Measurements from ENCODE around the gene ZNF343. TPM values are rescaled to one million over a fixed set of nuclear protein-coding genes. Genes with fewer than 3 reads are reported as not detected.
"Not testable (repeated sequence)": the region's sequence is repeated elsewhere in the genome, so short reads cannot be mapped to it uniquely, and the experiment has no call there.

The ZNF343 gene
- total and polyA plus RNA-seq, 2 experiments from 2014 or later: 6.5 to 13.0 TPM

DNA sequence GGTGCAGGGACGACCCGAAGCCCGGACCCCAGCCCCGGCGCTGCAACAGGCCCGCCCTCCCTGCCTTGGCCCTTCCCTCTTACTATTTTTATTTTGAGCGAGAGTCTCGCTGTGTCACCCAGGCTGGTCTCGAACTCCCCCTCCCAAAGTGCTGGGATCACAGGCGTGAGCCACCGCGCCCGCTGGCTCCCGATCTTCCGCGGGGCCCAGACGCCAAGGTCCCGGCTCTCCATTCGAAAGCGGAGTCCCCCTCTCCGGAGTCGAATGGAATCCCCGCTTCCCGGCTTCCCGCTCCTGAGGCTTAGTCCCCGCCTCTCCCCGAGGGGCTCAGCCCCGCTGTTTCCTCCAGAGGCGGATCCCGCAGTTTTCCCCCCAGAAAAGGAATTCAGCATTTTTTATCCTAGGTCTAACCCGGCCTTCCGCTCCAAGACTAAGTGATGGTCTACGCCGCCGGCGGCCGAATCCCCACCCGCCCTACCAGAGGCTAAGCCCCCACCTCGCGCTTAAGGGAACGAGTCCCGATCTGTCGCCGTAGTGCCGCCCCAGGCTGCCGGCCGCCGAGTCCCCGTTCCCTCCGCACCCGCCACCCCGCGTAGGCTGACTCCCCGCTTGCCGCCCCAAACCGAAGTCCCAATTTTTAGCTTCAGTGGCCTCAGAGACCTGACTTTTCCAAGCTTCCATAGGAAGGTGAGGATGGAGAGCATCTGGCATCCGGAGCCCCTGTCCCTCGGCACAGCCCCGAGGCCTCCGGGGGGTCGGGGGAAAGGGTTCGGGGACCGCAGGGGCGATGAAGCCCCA is 16.2 kb upstream of the ZNF343 start:
- DNase-seq (ENCODE audit: low read depth in 1 of 2, low spot score in 1 of 2): peak; percentile 43 to 81
- Histone ChIP-seq H3K9me3 (ENCODE audit: low read depth) (no peaks in the 10 kb centered on the region), H3K4me1 (ENCODE audit: low read depth) (no peaks in the 10 kb centered on the region), H3K27me3 (peaks cover 86% of the 10 kb centered on the region), H3K27ac (no peak overlapping the region), H3K4me3 (peak overlapping the region; percentile 62), H3K36me3 (no peaks in the 10 kb centered on the region)
- TF ChIP-seq, protein P1, sequence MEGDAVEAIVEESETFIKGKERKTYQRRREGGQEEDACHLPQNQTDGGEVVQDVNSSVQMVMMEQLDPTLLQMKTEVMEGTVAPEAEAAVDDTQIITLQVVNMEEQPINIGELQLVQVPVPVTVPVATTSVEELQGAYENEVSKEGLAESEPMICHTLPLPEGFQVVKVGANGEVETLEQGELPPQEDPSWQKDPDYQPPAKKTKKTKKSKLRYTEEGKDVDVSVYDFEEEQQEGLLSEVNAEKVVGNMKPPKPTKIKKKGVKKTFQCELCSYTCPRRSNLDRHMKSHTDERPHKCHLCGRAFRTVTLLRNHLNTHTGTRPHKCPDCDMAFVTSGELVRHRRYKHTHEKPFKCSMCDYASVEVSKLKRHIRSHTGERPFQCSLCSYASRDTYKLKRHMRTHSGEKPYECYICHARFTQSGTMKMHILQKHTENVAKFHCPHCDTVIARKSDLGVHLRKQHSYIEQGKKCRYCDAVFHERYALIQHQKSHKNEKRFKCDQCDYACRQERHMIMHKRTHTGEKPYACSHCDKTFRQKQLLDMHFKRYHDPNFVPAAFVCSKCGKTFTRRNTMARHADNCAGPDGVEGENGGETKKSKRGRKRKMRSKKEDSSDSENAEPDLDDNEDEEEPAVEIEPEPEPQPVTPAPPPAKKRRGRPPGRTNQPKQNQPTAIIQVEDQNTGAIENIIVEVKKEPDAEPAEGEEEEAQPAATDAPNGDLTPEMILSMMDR (IDR thresholded peaks at IDR 0.05; ENCODE audit: low read depth, low read length): no peak

DNA sequence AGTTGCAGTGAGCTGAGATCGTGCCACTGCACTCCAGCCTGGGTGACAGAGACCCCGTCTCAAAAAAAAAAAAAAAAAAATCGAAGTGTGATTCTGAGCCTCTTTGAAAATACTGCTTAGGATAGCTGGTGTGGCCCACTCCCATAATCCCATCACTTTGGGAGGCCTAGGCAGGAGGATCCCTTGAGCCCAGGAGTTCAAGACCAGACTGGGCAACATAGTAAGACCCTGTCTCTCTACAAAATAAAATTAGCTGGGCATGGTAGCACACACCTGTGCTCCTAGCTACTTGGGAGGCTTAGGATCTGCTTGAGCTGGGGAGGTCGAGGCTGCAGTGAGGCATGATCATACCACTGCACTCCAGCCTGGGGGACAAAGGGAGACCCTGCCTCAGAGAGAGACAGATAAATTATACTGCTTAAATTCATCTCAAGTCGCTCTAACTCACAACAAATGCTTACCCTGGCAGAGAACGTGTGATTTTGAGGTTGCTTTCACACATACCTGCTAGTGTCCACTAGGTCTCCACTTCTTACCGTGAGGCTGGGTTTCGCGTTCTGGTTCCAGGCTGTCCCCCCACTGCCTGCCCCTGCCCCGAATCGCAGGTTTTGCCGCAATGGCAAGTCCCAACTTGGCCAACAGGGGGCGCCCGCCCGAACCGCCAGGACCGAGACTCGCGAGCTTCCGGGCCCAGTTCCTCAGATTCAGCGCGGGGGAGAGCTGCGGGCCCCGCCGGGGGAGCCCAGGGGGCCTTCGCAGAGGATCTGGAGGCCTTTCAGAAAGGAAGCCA is 15.4 kb upstream of the ZNF343 start:
- H3K4me1 ChIP-seq (ENCODE audit: low read depth): no peaks in the 10 kb centered on the region
- no peaks in the 10 kb centered on the region for H3K36me3 ChIP-seq
- H3K9me3 ChIP-seq (ENCODE audit: low read depth): no peaks in the 10 kb centered on the region
- peak; percentile 86 for DNase-seq (ENCODE audit: low read depth in 1 of 2, low spot score in 1 of 2)
- H3K27me3 ChIP-seq: peaks cover 86% of the 10 kb centered on the region
- H3K27ac ChIP-seq: no peak overlapping the region
- H3K4me3 ChIP-seq: peak overlapping the region; percentile 62
- TF ChIP-seq, protein P1 (IDR thresholded peaks at IDR 0.05; ENCODE audit: low read depth, low read length): peak; percentile 96

DNA sequence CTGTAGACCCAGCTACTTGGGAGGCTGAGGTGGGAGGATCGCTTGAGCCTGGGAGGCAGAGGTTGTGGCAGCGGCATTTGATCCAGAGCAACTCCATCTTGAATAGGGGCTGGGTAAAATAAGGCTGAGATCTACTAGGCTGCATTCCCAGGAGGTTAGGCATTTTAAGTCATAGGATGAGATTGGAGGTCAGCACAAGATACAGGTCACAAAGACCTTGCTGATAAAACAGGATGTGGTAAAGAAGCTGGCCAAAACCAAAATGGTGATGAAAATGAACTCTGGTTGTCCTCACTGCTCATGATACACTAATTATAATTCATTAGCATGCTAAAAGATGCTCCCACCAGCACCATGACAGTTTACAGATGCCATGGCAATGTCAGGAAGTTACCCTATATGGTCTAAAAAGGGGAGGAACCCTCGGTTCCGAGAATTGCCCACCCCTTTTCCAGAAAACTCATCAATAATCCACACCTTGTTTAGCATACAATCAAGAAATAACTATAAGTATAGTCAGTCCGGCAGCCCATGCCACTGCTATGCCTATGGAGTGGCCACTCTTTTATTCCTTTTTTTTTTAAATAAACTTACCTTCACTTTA is 14.2 kb upstream of the ZNF343 start:
- not testable (repeated sequence) for H3K36me3 ChIP-seq; H3K9me3 ChIP-seq (ENCODE audit: low read depth); H3K27ac ChIP-seq; H3K4me3 ChIP-seq; H3K4me1 ChIP-seq (ENCODE audit: low read depth); DNase-seq (ENCODE audit: low read depth in 1 of 2, low spot score in 1 of 2)
- peaks cover 85% of the 10 kb centered on the region for H3K27me3 ChIP-seq

DNA sequence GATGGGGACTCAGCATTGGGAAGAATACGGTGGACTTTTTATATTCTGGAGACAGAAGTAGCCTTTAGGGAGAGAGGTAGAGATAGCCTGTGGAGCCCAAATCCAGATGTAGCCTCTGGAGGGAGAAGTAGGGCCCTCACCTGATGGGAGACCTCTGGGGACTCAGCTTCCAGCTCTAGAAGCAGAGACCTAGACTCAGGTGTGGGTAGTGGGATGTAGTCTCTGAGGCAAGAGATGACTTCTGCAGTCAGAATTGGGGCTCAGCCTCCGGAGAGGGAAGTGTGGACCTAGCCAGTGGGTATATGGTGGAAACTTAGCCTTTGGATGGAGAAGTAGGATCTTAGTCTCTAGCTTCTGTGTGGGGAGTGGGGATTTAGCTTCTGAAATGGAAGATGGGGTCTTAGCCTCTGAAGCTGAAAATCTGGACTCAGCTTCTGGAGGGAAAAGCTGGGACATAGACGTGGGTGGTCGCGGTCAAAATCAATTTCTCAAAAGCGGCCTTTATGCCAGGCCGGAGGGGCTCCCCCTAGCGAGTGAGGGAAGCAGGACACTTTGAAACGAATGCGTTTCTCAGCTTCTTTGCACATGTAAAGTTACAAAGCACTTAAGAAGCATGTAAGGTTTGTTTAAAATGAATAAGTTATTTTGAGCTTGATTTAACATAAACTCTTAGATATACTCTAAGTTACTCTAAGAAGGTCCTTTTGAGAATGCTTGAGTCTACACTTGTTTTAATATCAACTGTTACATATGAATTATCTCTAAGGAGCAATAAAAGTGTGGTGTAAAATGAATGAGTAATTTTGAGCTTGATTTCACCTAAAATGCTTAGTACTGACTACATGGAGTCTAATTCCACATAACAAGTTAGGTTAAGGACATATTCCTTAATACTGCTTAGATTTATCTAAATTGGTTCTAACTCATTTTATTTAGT is 12.9 kb upstream of the ZNF343 start:
- Histone ChIP-seq H3K9me3 (ENCODE audit: low read depth) (no peaks in the 10 kb centered on the region), H3K27ac (no peak overlapping the region), H3K27me3 (peaks cover 79% of the 10 kb centered on the region), H3K36me3 (no peaks in the 10 kb centered on the region), H3K4me1 (ENCODE audit: low read depth) (no peaks in the 10 kb centered on the region), H3K4me3 (no peak overlapping the region)
- TF ChIP-seq, protein P1 (IDR thresholded peaks at IDR 0.05; ENCODE audit: low read depth, low read length): peak; percentile 90
- peak; percentile 63 to 67 for DNase-seq (ENCODE audit: low read depth in 1 of 2, low spot score in 1 of 2)

DNA sequence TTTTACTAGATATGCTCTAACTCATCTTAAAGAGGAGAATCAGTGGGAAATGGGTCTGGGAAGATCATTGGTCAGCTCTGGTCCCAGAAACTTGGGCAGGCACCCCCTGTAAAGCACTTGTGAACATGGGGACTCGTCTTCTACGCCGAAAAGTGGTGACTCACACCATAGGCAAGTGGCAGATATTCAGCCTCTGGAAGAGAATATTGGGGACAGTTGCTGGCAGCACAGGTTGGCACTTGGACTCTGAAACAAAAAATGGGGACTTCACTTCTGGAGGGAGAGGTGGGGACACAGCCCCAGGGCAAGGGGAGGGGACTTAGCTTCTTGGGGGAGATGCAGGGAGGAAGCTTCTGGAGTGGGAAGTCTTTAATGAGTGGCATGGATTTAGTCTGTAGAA is 11.9 kb upstream of the ZNF343 start:
- Histone ChIP-seq H3K9me3 (ENCODE audit: low read depth) (no peaks in the 10 kb centered on the region), H3K36me3 (no peaks in the 10 kb centered on the region), H3K27me3 (peaks cover 82% of the 10 kb centered on the region), H3K4me1 (ENCODE audit: low read depth) (no peaks in the 10 kb centered on the region), H3K4me3 (no peak overlapping the region), H3K27ac (no peak overlapping the region)
- TF ChIP-seq, protein P1 (IDR thresholded peaks at IDR 0.05; ENCODE audit: low read depth, low read length): no peak
- DNase-seq (ENCODE audit: low read depth in 1 of 2, low spot score in 1 of 2): no peak
